Thoracic aorta (tissue), 2 donors: ENCODE results near the gene NEK7. TPM values are rescaled to one million over a fixed set of nuclear protein-coding genes. Genes with fewer than 3 reads are reported as not detected.

Experiments
- ATAC-seq: fragments of 150-250 bp; one replicate; pipeline ENCODE4 v1.8.0; 2017; ENCODE audit warnings: low read depth; ENCODE audit not compliant: insufficient number of reproducible peaks, low FRiP score
- DNase-seq: peaks from one replicate; pipeline ENCODE4 v3.0.0-alpha.2; 2020; ENCODE audit warnings: low spot score
- H3K27ac ChIP-seq, 2 donors: fragments of 200-600 bp; sonication (generic); 1 replicate in 1 of 2; 2 replicates in 1 of 2; pipeline ENCODE4 v1.5.1; 2016; ENCODE audit warnings: mild to moderate bottlenecking in 2 of 2, moderate library complexity in 2 of 2
- H3K27me3 ChIP-seq: fragments of 200-600 bp; sonication (generic); replicated peaks from 2 replicates; pipeline ENCODE4 v1.6.0; 2016; ENCODE audit warnings: mild to moderate bottlenecking; ENCODE audit not compliant: insufficient read depth
- H3K36me3 ChIP-seq: fragments of 200-600 bp; sonication (generic); one replicate; pipeline ENCODE4 v1.5.1; 2016
- H3K4me1 ChIP-seq, 2 donors: fragments of 200-600 bp; sonication (generic); 1 replicate in 1 of 2; 2 replicates in 1 of 2; pipeline versions ENCODE4 v1.5.1 to v1.6.0; 2016; ENCODE audit warnings: low read depth in 2 of 2, mild to moderate bottlenecking in 1 of 2; ENCODE audit not compliant: control insufficient read depth in 1 of 2
- H3K4me3 ChIP-seq: fragments of 200-600 bp; sonication (generic); 2 replicates; pipeline ENCODE4 v1.5.1; 2016; ENCODE audit warnings: mild to moderate bottlenecking
- H3K9me3 ChIP-seq: fragments of 200-600 bp; sonication (generic); 2 replicates; pipeline ENCODE4 v1.5.1; 2016
- total RNA-seq, 2 donors: library from RNA; depleted of rRNA; stranded (reverse); fragments of >200 nt; gene quantifications; one replicate each; pipeline versions ENCODE4 v1.1.0 to v1.2.3, GENCODE V29; 2016
- TF ChIP-seq, protein P1 (sequence below): fragments of 200-600 bp; sonication (generic); IDR thresholded peaks from one replicate; pipeline ENCODE4 v1.5.1; 2019; ENCODE audit warnings: antibody characterized with exemption

NEK7 gene
- total RNA-seq, 2 donors from 2014 or later = 118 to 155 TPM

- ATAC-seq = no peak
- Histone ChIP-seq H3K36me3 (no peaks in the 10 kb centered on the region), H3K4me3 (no peak overlapping the region), H3K27ac (no peak overlapping the region), H3K27me3 (no peaks in the 10 kb centered on the region), H3K4me1 (no peaks in the 10 kb centered on the region), H3K9me3 (no peaks in the 10 kb centered on the region)
- TF ChIP-seq, protein P1, sequence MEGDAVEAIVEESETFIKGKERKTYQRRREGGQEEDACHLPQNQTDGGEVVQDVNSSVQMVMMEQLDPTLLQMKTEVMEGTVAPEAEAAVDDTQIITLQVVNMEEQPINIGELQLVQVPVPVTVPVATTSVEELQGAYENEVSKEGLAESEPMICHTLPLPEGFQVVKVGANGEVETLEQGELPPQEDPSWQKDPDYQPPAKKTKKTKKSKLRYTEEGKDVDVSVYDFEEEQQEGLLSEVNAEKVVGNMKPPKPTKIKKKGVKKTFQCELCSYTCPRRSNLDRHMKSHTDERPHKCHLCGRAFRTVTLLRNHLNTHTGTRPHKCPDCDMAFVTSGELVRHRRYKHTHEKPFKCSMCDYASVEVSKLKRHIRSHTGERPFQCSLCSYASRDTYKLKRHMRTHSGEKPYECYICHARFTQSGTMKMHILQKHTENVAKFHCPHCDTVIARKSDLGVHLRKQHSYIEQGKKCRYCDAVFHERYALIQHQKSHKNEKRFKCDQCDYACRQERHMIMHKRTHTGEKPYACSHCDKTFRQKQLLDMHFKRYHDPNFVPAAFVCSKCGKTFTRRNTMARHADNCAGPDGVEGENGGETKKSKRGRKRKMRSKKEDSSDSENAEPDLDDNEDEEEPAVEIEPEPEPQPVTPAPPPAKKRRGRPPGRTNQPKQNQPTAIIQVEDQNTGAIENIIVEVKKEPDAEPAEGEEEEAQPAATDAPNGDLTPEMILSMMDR = no peak
- no peak for DNase-seq
Observed at GRCh38 chr1:198316546-198317100, 159.8 kb downstream of the NEK7 start.

DNA sequence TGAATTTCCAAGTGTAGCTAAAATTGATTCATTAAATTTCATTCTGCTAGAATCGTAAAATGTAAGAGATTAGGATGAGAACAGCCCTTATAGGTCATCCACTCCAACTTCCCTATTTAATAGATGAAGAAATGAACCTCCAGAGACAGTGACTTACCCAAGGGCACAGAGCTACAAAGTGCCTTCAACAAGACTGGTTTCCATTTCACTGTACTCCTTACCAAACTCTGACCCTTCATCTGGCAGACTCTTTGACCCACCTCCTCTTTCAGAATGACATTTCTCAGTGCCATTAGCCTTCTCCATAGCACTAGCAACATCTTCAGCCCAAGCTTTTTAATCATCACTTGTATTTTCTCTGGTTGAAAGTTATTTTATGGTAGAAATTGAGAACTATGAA is 161.3 kb downstream of the NEK7 start:
- TF ChIP-seq, protein P1 = no peak
- Histone ChIP-seq H3K9me3 (no peaks in the 10 kb centered on the region), H3K36me3 (no peaks in the 10 kb centered on the region), H3K27ac (no peak overlapping the region), H3K27me3 (no peaks in the 10 kb centered on the region), H3K4me3 (no peak overlapping the region), H3K4me1 (no peaks in the 10 kb centered on the region)
- no peak for DNase-seq
- no peak for ATAC-seq

- TF ChIP-seq, protein P1 = no peak
- no peak for ATAC-seq
Observed at GRCh38 chr1:198320759-198321158, 164.0 kb downstream of the NEK7 start.

GRCh38 chr1:198326232-198326631 is 169.4 kb downstream of the NEK7 start:
- no peak for ATAC-seq
- Histone ChIP-seq H3K4me1 (no peaks in the 10 kb centered on the region), H3K27me3 (no peaks in the 10 kb centered on the region), H3K27ac (no peak overlapping the region), H3K9me3 (no peaks in the 10 kb centered on the region), H3K36me3 (no peaks in the 10 kb centered on the region), H3K4me3 (no peak overlapping the region)
- TF ChIP-seq, protein P1 = no peak
- no peak for DNase-seq

More at GRCh38 chr1:198320759-198321158, 164.0 kb downstream of the NEK7 start:
- Histone ChIP-seq H3K4me1 (no peaks in the 10 kb centered on the region), H3K27ac (no peak overlapping the region), H3K27me3 (no peaks in the 10 kb centered on the region), H3K36me3 (no peaks in the 10 kb centered on the region), H3K4me3 (no peak overlapping the region), H3K9me3 (no peaks in the 10 kb centered on the region)
- no peak for DNase-seq

DNA sequence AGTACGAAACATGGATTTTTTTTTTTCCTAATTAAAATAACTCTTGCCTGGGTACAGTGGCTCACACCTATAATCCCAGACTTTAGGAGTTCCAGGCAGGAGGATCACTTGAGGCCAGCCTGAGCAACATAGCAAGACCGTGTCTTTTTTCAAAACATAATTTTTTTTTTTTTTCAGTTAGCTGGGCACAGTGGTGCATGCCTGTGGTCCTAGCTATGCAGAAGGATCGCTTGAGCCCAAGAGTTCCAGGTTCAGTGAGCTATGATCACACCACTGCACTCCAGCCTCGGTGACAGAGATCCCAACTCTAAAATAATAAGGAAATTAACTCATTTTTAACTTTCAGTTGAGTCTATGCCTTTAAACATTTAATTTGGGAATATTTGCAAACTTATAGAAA is 170.1 kb downstream of the NEK7 start:
- TF ChIP-seq, protein P1 = no peak

More for the DNA sequence above, 170.1 kb downstream of the NEK7 start:
- Histone ChIP-seq H3K9me3 (no peaks in the 10 kb centered on the region), H3K27ac (no peak overlapping the region), H3K4me1 (no peaks in the 10 kb centered on the region), H3K4me3 (no peak overlapping the region), H3K27me3 (no peaks in the 10 kb centered on the region), H3K36me3 (no peaks in the 10 kb centered on the region)
- ATAC-seq = no peak
- no peak for DNase-seq
